ENCODE data around the gene RAB1B. TPM values are rescaled to one million over a fixed set of nuclear protein-coding genes. Genes with fewer than 3 reads are reported as not detected.
"Not testable (repeated sequence)": the region's sequence is repeated elsewhere in the genome, so short reads cannot be mapped to it uniquely, and the experiment has no call there.

RAB1B gene
- polyA plus RNA-seq, 4 donors = 125 to 205 (median 179) TPM

GRCh38 chr11:66297610-66298009, 29.2 kb downstream of the RAB1B start:
- no peak for FAIRE-seq
- WGBS, 3 donors = 56 to 68% (median 66%) methylated on average over 8 of the region's 8 CpGs

DNA sequence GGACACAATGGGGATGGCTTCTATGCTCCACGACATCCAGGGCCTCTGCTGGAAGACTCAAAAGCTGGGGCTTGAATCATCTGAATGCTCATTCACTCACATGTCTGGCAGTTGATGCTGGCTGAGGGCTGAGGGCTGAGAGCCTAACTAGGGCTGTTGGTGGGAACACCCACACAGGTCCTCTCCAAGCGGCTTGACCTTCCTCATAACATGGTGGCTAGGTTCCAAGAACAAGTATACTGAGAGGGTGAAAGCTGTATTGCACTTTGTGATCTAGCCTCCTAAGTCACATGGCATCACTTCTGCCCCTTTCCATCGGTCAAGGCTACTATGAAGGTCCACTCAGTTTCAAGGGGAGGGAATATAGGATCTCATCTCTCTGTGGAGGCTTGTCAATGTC, 30.7 kb downstream of the RAB1B start:
- H3K4me1 ChIP-seq (ENCODE audit: control insufficient read depth in 3 of 3, insufficient read depth in 2 of 3, low read depth in 1 of 3, low read length in 2 of 3) = no peaks in the 10 kb centered on the region
- H3K27ac ChIP-seq (ENCODE audit: low read depth in 1 of 3, low read length in 2 of 3) = no peak overlapping the region
- H3K27me3 ChIP-seq (ENCODE audit: control insufficient read depth in 3 of 3, insufficient read depth in 3 of 3, low read length in 3 of 3) = peaks cover 0 to 19% (median 0%) of the 10 kb centered on the region in 3 donors
- no peak for FAIRE-seq
- no peaks in the 10 kb centered on the region for H3K36me3 ChIP-seq (ENCODE audit: control insufficient read depth in 3 of 3, insufficient read depth in 2 of 3, low read depth in 1 of 3, low read length in 3 of 3)
- H3K4me3 ChIP-seq (ENCODE audit: low read depth in 1 of 3, low read length in 3 of 3) = no peak overlapping the region
- WGBS, 3 donors = 73 to 75% (median 73%) methylated on average over 3 of the region's 3 CpGs
- no peaks in the 10 kb centered on the region for H3K9me3 ChIP-seq (ENCODE audit: control insufficient read depth in 2 of 2, insufficient read depth in 1 of 2, low read depth in 1 of 2, low read length in 1 of 2)
- no peak for DNase-seq

More at GRCh38 chr11:66297610-66298009, 29.2 kb downstream of the RAB1B start:
- Histone ChIP-seq H3K4me3 (ENCODE audit: low read depth in 1 of 3, low read length in 3 of 3) (no peak overlapping the region), H3K36me3 (ENCODE audit: control insufficient read depth in 3 of 3, insufficient read depth in 2 of 3, low read depth in 1 of 3, low read length in 3 of 3) (no peaks in the 10 kb centered on the region), H3K9me3 (ENCODE audit: control insufficient read depth in 2 of 2, insufficient read depth in 1 of 2, low read depth in 1 of 2, low read length in 1 of 2) (no peaks in the 10 kb centered on the region), H3K4me1 (ENCODE audit: control insufficient read depth in 3 of 3, insufficient read depth in 2 of 3, low read depth in 1 of 3, low read length in 2 of 3) (no peaks in the 10 kb centered on the region), H3K27me3 (ENCODE audit: control insufficient read depth in 3 of 3, insufficient read depth in 3 of 3, low read length in 3 of 3) (peaks cover 0 to 30% (median 4%) of the 10 kb centered on the region in 3 donors), H3K27ac (ENCODE audit: low read depth in 1 of 3, low read length in 2 of 3) (no peak overlapping the region)
- DNase-seq = no peak

DNA sequence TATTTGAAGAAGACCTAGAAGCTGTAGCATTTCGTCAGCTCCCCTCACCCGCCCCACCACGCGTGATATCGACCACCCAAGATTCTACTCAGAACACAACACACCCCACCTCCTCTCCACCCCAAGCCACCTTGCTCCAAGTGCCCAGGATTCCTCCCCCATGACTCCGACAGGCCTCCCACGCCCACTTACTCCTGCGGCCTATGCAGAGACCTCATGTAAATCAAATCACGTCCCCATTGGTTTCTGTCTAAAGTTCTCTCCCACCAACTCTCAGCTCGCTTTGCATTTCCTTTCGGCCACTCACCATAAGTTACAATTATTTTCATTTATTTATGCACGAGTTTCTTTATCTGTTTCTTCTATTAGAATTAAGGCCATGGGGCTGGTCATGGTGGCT, 34.2 kb downstream of the RAB1B start:
- no peak overlapping the region for H3K27ac ChIP-seq (ENCODE audit: low read depth in 1 of 3, low read length in 2 of 3)
- FAIRE-seq (no peak), DNase-seq (no peak)
- H3K27me3 ChIP-seq (ENCODE audit: control insufficient read depth in 3 of 3, insufficient read depth in 3 of 3, low read length in 3 of 3) = peaks cover 0 to 8% (median 0%) of the 10 kb centered on the region in 3 donors
- H3K9me3 ChIP-seq (ENCODE audit: control insufficient read depth in 2 of 2, insufficient read depth in 1 of 2, low read depth in 1 of 2, low read length in 1 of 2) = no peaks in the 10 kb centered on the region
- no peaks in the 10 kb centered on the region for H3K36me3 ChIP-seq (ENCODE audit: control insufficient read depth in 3 of 3, insufficient read depth in 2 of 3, low read depth in 1 of 3, low read length in 3 of 3)
- H3K4me3 ChIP-seq (ENCODE audit: low read depth in 1 of 3, low read length in 3 of 3) = no peak overlapping the region
- 87 to 91% (median 90%) methylated on average over 12 of the region's 12 CpGs for WGBS, 3 donors
- H3K4me1 ChIP-seq (ENCODE audit: control insufficient read depth in 3 of 3, insufficient read depth in 2 of 3, low read depth in 1 of 3, low read length in 2 of 3) = no peaks in the 10 kb centered on the region

DNA sequence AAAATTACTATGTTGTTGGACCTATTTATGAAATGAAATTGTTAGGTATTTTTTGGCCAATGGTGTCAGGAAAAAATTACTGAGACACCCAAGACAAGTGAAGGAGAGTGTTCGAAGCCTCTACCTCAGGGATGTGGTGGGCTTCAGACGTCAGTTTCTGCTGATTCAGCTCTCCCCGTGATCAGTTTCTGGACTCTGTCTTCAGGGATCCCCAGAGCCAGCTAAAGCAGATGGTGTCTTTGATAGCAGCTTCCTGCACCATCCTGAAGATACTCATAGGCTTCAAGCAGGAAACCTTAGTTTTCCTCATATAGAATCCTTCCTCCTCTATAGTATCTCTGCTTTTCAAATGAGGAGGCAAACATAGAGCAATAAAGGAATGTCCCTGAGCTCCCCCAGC, 41.0 kb downstream of the RAB1B start:
- Histone ChIP-seq H3K27ac (ENCODE audit: low read depth in 1 of 3, low read length in 2 of 3) (no peak overlapping the region), H3K4me1 (ENCODE audit: control insufficient read depth in 3 of 3, insufficient read depth in 2 of 3, low read depth in 1 of 3, low read length in 2 of 3) (peaks cover 0 to 22% (median 2%) of the 10 kb centered on the region in 3 donors), H3K27me3 (ENCODE audit: control insufficient read depth in 3 of 3, insufficient read depth in 3 of 3, low read length in 3 of 3) (peaks cover 0 to 3% (median 0%) of the 10 kb centered on the region in 3 donors), H3K4me3 (ENCODE audit: low read depth in 1 of 3, low read length in 3 of 3) (no peak overlapping the region), H3K36me3 (ENCODE audit: control insufficient read depth in 3 of 3, insufficient read depth in 2 of 3, low read depth in 1 of 3, low read length in 3 of 3) (no peaks in the 10 kb centered on the region), H3K9me3 (ENCODE audit: control insufficient read depth in 2 of 2, insufficient read depth in 1 of 2, low read depth in 1 of 2, low read length in 1 of 2) (no peaks in the 10 kb centered on the region)
- 60 to 71% (median 61%) methylated on average over 3 of the region's 3 CpGs for WGBS, 3 donors
- no peak for DNase-seq
- no peak for FAIRE-seq

DNA sequence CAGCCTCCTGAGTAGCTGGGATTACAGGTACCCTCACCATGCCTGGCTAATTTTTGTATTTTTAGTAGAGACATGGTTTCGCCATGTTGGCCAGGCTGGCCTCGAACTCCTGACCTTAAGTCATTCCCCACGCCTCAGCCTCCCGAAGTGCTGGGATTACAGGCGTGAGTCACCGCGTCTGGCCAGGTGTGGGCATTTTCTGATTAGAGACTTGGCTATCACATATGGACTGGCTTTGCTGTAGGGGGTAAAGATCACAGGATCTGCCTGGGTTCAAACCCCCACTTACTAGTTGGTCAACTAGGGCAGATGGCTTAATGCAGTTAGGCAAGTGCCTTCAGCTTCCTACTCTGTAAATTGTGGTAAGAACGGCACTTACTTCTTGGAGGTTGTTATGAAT, 41.9 kb downstream of the RAB1B start:
- Histone ChIP-seq H3K4me1 (ENCODE audit: control insufficient read depth in 3 of 3, insufficient read depth in 2 of 3, low read depth in 1 of 3, low read length in 2 of 3) (peaks cover 0 to 22% (median 2%) of the 10 kb centered on the region in 3 donors), H3K9me3 (ENCODE audit: control insufficient read depth in 2 of 2, insufficient read depth in 1 of 2, low read depth in 1 of 2, low read length in 1 of 2) (no peaks in the 10 kb centered on the region), H3K4me3 (ENCODE audit: low read depth in 1 of 3, low read length in 3 of 3) (no peak overlapping the region), H3K36me3 (ENCODE audit: control insufficient read depth in 3 of 3, insufficient read depth in 2 of 3, low read depth in 1 of 3, low read length in 3 of 3) (peaks cover 0 to 1% (median 0%) of the 10 kb centered on the region in 3 donors), H3K27ac (ENCODE audit: low read depth in 1 of 3, low read length in 2 of 3) (no peak overlapping the region), H3K27me3 (ENCODE audit: control insufficient read depth in 3 of 3, insufficient read depth in 3 of 3, low read length in 3 of 3) (peaks cover 0 to under 1% (median 0%) of the 10 kb centered on the region in 3 donors)
- no peak for DNase-seq
- WGBS, 3 donors = 35 to 77% (median 52%) methylated on average over 8 of the region's 8 CpGs
- no peak for FAIRE-seq

DNA sequence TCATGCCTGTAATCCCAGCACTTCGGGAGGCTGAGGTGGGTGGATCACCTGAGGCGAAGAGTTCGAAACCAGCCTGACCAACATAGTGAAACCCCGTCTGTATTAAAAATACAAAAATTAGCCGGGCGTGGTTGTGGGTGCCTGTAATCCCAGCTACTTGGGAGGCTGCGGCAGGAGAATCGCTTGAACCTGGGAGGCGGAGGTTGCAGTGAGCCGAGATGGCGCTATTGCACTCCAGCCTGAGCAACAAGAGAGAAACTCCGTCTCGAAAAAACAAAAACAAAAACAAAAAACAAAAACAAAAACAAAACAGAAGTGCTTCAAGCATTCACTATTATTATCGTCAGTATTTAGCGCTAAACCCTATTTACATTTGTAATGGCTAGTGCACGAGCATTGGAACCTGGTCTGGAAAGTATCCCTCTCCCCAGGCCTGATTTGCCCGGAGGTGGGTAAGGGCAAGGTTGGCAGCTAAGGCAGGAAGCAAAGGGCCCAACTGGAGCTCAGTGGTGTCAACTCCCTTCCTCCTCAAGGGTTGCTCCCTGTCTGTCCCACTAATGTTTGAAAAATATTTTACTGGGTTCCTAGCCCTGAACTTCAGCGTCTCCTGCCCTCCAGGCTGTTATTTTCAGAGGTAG, 42.5 kb downstream of the RAB1B start:
- H3K27ac ChIP-seq (ENCODE audit: low read depth in 1 of 3, low read length in 2 of 3); H3K4me3 ChIP-seq (ENCODE audit: low read depth in 1 of 3, low read length in 3 of 3); H3K36me3 ChIP-seq (ENCODE audit: control insufficient read depth in 3 of 3, insufficient read depth in 2 of 3, low read depth in 1 of 3, low read length in 3 of 3); FAIRE-seq; H3K9me3 ChIP-seq (ENCODE audit: control insufficient read depth in 2 of 2, insufficient read depth in 1 of 2, low read depth in 1 of 2, low read length in 1 of 2); H3K27me3 ChIP-seq (ENCODE audit: control insufficient read depth in 3 of 3, insufficient read depth in 3 of 3, low read length in 3 of 3); DNase-seq: not testable (repeated sequence)
- peaks cover 0 to 22% (median 2%) of the 10 kb centered on the region in 3 donors for H3K4me1 ChIP-seq (ENCODE audit: control insufficient read depth in 3 of 3, insufficient read depth in 2 of 3, low read depth in 1 of 3, low read length in 2 of 3)
- 87 to 89% (median 88%) methylated on average over 18 of the region's 18 CpGs for WGBS, 3 donors

GRCh38 chr11:66311470-66311964, 43.1 kb downstream of the RAB1B start:
- peaks cover 0 to 22% (median 2%) of the 10 kb centered on the region in 3 donors for H3K4me1 ChIP-seq (ENCODE audit: control insufficient read depth in 3 of 3, insufficient read depth in 2 of 3, low read depth in 1 of 3, low read length in 2 of 3)
- peak overlapping the region; percentile 85 to 98 (median 86) for H3K27ac ChIP-seq (ENCODE audit: low read depth in 1 of 3, low read length in 2 of 3)
- FAIRE-seq = no peak
- H3K4me3 ChIP-seq (ENCODE audit: low read depth in 1 of 3, low read length in 3 of 3) = peak overlapping the region in 2 of 3 donors; percentile 25 to 69
- no peak for DNase-seq
- WGBS, 3 donors = 32 to 41% (median 33%) methylated on average over 24 to 26 of the region's 26 CpGs
- H3K9me3 ChIP-seq (ENCODE audit: control insufficient read depth in 2 of 2, insufficient read depth in 1 of 2, low read depth in 1 of 2, low read length in 1 of 2) = no peaks in the 10 kb centered on the region
- peaks cover 0 to 4% (median 0%) of the 10 kb centered on the region in 3 donors for H3K36me3 ChIP-seq (ENCODE audit: control insufficient read depth in 3 of 3, insufficient read depth in 2 of 3, low read depth in 1 of 3, low read length in 3 of 3)
- H3K27me3 ChIP-seq (ENCODE audit: control insufficient read depth in 3 of 3, insufficient read depth in 3 of 3, low read length in 3 of 3) = no peaks in the 10 kb centered on the region

DNA sequence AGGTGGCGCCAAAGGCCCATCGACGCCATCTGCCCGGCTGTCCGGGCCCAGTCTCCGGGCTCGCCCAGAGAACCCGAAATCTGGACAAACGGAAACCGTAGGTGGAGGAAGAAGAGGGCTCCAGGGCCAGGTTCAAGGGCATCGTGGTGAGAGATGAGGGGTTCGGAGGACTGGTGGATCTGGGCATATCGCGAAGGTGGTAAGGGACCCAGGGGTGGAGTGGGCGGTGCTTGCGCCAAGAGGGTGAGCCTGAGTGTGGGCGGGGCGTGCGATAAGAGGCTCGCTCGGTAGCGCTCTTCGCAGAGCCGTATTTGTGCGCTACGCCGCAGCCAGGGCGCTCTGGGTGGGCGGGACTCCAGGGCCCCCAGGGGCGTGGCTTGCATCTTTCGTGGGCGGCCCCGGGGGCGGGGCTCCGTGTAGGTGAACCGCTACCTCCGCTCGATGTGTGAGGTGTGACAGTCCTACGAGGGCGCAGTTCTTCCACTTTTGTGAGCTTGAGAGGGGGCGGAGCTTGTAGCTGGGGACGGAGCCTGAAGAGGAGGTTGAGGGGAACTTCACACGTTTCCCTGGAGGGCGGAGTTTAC, 43.6 kb downstream of the RAB1B start:
- Histone ChIP-seq H3K36me3 (ENCODE audit: control insufficient read depth in 3 of 3, insufficient read depth in 2 of 3, low read depth in 1 of 3, low read length in 3 of 3) (peaks cover 0 to 4% (median 0%) of the 10 kb centered on the region in 3 donors), H3K27ac (ENCODE audit: low read depth in 1 of 3, low read length in 2 of 3) (peak overlapping the region; percentile 85 to 98 (median 86)), H3K9me3 (ENCODE audit: control insufficient read depth in 2 of 2, insufficient read depth in 1 of 2, low read depth in 1 of 2, low read length in 1 of 2) (no peaks in the 10 kb centered on the region), H3K27me3 (ENCODE audit: control insufficient read depth in 3 of 3, insufficient read depth in 3 of 3, low read length in 3 of 3) (no peaks in the 10 kb centered on the region), H3K4me1 (ENCODE audit: control insufficient read depth in 3 of 3, insufficient read depth in 2 of 3, low read depth in 1 of 3, low read length in 2 of 3) (peaks cover 0 to 22% (median 2%) of the 10 kb centered on the region in 3 donors), H3K4me3 (ENCODE audit: low read depth in 1 of 3, low read length in 3 of 3) (peak overlapping the region in 2 of 3 donors; percentile 25 to 69)
- FAIRE-seq = no peak
- peak; percentile 91 to 97 for DNase-seq
- whole genome bisulfite sequencing, 3 donors = 0% methylated on average over 41 to 44 of the region's 44 CpGs
